Trophoblast cell (in vitro differentiated cells and primary cell): Measurements from ENCODE around the gene HNF1B.

Source experiments
- DNase-seq, 2 donors: peaks; one replicate each; pipeline ENCODE4 v3.0.0-alpha.2; 2016
- H2AFZ ChIP-seq: 2 replicates; pipeline ENCODE4 v1.6.1; 2013; ENCODE audit warnings: low read length, moderate library complexity, mild to moderate bottlenecking; ENCODE audit not compliant: insufficient read depth, poor library complexity
- H2AK5ac ChIP-seq: 2 replicates; pipeline ENCODE4 v1.6.1; 2013; ENCODE audit warnings: mild to moderate bottlenecking, low read length
- H2BK120ac ChIP-seq: 2 replicates; pipeline ENCODE4 v1.6.1; 2013; ENCODE audit warnings: low read length, mild to moderate bottlenecking, moderate library complexity; ENCODE audit not compliant: insufficient read depth, poor library complexity
- H2BK12ac ChIP-seq: 2 replicates; pipeline ENCODE4 v1.6.1; 2013; ENCODE audit warnings: mild to moderate bottlenecking, low read length, moderate library complexity
- H2BK5ac ChIP-seq: 2 replicates; pipeline ENCODE4 v1.6.1; 2013; ENCODE audit warnings: low read length, low read depth, moderate library complexity, mild to moderate bottlenecking; ENCODE audit not compliant: poor library complexity
- H3K14ac ChIP-seq: 2 replicates; pipeline ENCODE4 v1.6.1; 2013; ENCODE audit warnings: mild to moderate bottlenecking, low read length
- H3K18ac ChIP-seq: 2 replicates; pipeline ENCODE4 v1.6.1; 2013; ENCODE audit warnings: mild to moderate bottlenecking, low read length
- H3K23ac ChIP-seq: 2 replicates; pipeline ENCODE4 v1.6.1; 2013; ENCODE audit warnings: low read length
- H3K27ac ChIP-seq: 2 replicates; pipeline ENCODE4 v1.5.1; 2013; ENCODE audit warnings: low read depth, mild to moderate bottlenecking, inconsistent platforms, low read length, moderate library complexity
- H3K27me3 ChIP-seq: 2 replicates; pipeline ENCODE4 v1.6.1; 2013; ENCODE audit warnings: inconsistent platforms, mild to moderate bottlenecking, low read length, moderate library complexity; ENCODE audit not compliant: insufficient read depth
- H3K36me3 ChIP-seq, 2 experiments: 1 replicate in 1 of 2; 2 replicates in 1 of 2; pipeline ENCODE4 v1.6.1; 2013; ENCODE audit warnings: low read length in 2 of 2, mild to moderate bottlenecking in 2 of 2, moderate library complexity in 1 of 2; ENCODE audit not compliant: insufficient read depth in 2 of 2, control insufficient read depth in 1 of 2
- H3K4ac ChIP-seq: 2 replicates; pipeline ENCODE4 v1.6.1; 2013; ENCODE audit warnings: low read depth, mild to moderate bottlenecking, low read length, moderate library complexity
- H3K4me1 ChIP-seq, 2 experiments: 1 replicate in 1 of 2; 2 replicates in 1 of 2; pipeline ENCODE4 v1.6.1; 2013; ENCODE audit warnings: low read length in 2 of 2, mild to moderate bottlenecking in 2 of 2, moderate library complexity in 1 of 2; ENCODE audit not compliant: insufficient read depth in 2 of 2, control insufficient read depth in 1 of 2
- H3K4me2 ChIP-seq: 2 replicates; pipeline ENCODE4 v1.6.1; 2013; ENCODE audit warnings: inconsistent platforms, mild to moderate bottlenecking, low read length, moderate library complexity
- H3K4me3 ChIP-seq: 2 replicates; pipeline ENCODE4 v1.5.1; 2013; ENCODE audit warnings: mild to moderate bottlenecking, low read depth, low read length, inconsistent platforms
- H3K79me1 ChIP-seq: one replicate; pipeline ENCODE4 v1.6.1; 2013; ENCODE audit warnings: low read length
- H3K79me2 ChIP-seq: 2 replicates; pipeline ENCODE4 v1.6.1; 2013; ENCODE audit warnings: low read length, mild to moderate bottlenecking; ENCODE audit not compliant: control insufficient read depth, insufficient read depth, poor library complexity
- H3K9ac ChIP-seq: 2 replicates; pipeline ENCODE4 v1.6.1; 2013; ENCODE audit warnings: mild to moderate bottlenecking, low read length
- H3K9me3 ChIP-seq: 2 replicates; pipeline ENCODE4 v1.6.1; 2013; ENCODE audit warnings: low read depth, mild to moderate bottlenecking, control low read depth, inconsistent platforms, low read length; ENCODE audit not compliant: insufficient read depth
- H4K12ac ChIP-seq: 2 replicates; pipeline ENCODE4 v1.6.1; 2013; ENCODE audit warnings: low read depth, mild to moderate bottlenecking, low read length, moderate library complexity
- H4K8ac ChIP-seq: 2 replicates; pipeline ENCODE4 v1.6.1; 2013; ENCODE audit warnings: low read depth, mild to moderate bottlenecking, low read length, moderate library complexity
- H4K91ac ChIP-seq: one replicate; pipeline ENCODE4 v1.6.1; 2013; ENCODE audit warnings: low read depth, mild to moderate bottlenecking, low read length, moderate library complexity
- WGBS: extraction: QIAGEN DNeasy Blood & Tissue Kit; methylation state at CpG from one replicate; pipeline ENCODE4 v1.1.7; 2013; ENCODE audit warnings: missing lambda C conversion rate; ENCODE audit not compliant: insufficient read length, insufficient coverage; ENCODE audit errors: extremely low coverage; 5-methylcytosine and 5-hydroxymethylcytosine counted together

The HNF1B gene

DNA sequence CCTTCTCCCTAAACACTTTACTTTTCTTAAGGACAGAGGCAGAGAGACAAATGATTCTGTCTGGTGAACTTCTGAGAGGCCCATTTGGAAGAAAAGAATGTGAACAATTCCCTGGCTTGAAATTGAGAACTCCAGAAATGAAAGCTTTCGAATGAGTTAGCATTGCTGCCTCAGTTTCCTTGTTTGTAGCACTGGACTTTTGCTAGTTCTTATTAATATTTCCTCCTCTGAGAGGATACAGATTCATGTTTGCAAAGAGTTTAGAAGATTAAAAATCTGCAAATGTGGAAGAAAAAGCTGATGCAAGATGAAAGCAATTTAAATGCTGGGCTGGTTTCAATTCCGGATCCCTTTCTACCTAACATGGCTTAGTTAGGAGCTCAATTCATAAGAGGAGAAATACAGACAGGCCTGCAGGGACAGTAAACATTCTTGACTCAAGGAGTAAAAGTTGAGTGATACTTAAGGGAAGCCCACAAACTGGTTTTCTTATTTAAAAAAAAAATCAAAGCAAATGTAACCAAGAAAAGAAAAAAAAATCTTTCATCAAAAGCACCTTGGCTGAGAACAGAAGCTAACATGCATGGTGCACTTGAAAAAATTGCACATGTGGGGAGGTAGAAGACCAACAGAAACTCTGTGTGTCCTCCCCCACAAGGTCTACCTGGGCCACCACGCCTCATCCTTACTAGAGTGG is 27.1 kb downstream of the HNF1B start:
- H3K9ac ChIP-seq, result no peak overlapping the region
- H3K27ac ChIP-seq, result no peak overlapping the region

DNA sequence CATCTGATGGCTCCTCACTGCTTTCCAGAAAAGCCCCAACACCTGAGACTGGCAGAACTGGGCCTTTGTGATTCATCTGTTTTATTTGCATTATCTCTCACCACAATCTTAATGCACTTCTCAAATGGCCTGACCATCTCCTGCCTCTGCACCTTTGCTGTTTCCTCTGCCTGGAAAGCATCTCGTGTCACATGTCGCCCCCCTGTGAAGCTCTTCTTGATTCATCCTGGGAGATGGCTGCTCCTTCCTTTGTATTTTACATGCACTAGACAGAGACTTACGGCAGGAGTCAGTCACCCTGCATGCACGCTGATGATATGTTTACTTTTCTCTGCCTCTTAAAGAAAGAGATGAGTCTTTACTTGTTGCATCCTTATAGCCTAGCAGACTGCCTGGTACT is 30.0 kb downstream of the HNF1B start:
- no peaks in the 10 kb centered on the region for H3K79me2 ChIP-seq
- H4K8ac ChIP-seq, result no peak overlapping the region
- no peak overlapping the region for H2AK5ac ChIP-seq
- no peak for DNase-seq
- H3K27ac ChIP-seq, result no peak overlapping the region
- no peak overlapping the region for H3K14ac ChIP-seq
- no peak overlapping the region for H3K18ac ChIP-seq
- no peak overlapping the region for H3K4me3 ChIP-seq
- no peaks in the 10 kb centered on the region for H3K36me3 ChIP-seq
- no peak overlapping the region for H2AFZ ChIP-seq
- no peaks in the 10 kb centered on the region for H3K9me3 ChIP-seq
- H3K4me1 ChIP-seq, result no peaks in the 10 kb centered on the region
- no peak overlapping the region for H2BK120ac ChIP-seq
- no peak overlapping the region for H3K4ac ChIP-seq
- H3K79me1 ChIP-seq, result no peaks in the 10 kb centered on the region
- no peak overlapping the region for H4K12ac ChIP-seq
- no peaks in the 10 kb centered on the region for H3K27me3 ChIP-seq
- no peak overlapping the region for H3K4me2 ChIP-seq
- H2BK5ac ChIP-seq, result no peak overlapping the region
- H2BK12ac ChIP-seq, result no peak overlapping the region
- no peak overlapping the region for H3K9ac ChIP-seq
- H3K23ac ChIP-seq, result peak overlapping the region; percentile 63
- H4K91ac ChIP-seq, result no peak overlapping the region
- WGBS, result no CpG with 5 or more reads among the region's 4 CpGs

More for the DNA sequence above, 27.1 kb downstream of the HNF1B start:
- H4K91ac ChIP-seq, result no peak overlapping the region
- DNase-seq, result no peak
- H3K4me2 ChIP-seq, result no peak overlapping the region
- H3K79me1 ChIP-seq, result no peaks in the 10 kb centered on the region
- H4K8ac ChIP-seq, result no peak overlapping the region
- H3K4me3 ChIP-seq, result no peak overlapping the region
- H2BK5ac ChIP-seq, result no peak overlapping the region
- no peaks in the 10 kb centered on the region for H3K27me3 ChIP-seq
- H3K4me1 ChIP-seq, result no peaks in the 10 kb centered on the region
- no peak overlapping the region for H2AK5ac ChIP-seq
- no peak overlapping the region for H3K23ac ChIP-seq
- H4K12ac ChIP-seq, result no peak overlapping the region
- H3K4ac ChIP-seq, result no peak overlapping the region
- WGBS, result no CpG with 5 or more reads among the region's 3 CpGs
- no peaks in the 10 kb centered on the region for H3K79me2 ChIP-seq
- H2AFZ ChIP-seq, result no peak overlapping the region
- no peaks in the 10 kb centered on the region for H3K36me3 ChIP-seq
- no peak overlapping the region for H2BK12ac ChIP-seq
- H3K9me3 ChIP-seq, result no peaks in the 10 kb centered on the region
- no peak overlapping the region for H3K18ac ChIP-seq
- no peak overlapping the region for H2BK120ac ChIP-seq
- no peak overlapping the region for H3K14ac ChIP-seq

DNA sequence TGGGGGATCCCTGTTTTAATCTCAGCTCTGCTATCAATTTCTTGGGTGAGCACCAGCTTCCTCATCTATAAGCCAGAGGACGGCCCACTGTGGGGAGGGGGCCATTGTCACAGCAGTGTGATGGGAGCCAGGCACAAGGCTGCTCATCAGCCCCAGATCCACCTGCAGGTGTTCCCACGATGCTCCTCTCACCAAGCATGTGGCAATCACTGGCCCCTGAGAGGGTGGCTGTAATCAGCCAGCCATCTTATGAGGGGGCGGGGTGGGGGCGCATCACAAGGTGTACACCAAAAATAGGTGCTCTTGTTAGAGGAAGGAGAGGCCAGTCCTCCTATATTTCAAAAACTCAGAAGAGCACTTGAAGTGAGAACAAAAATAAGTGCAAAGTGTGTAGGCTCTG is 31.2 kb downstream of the HNF1B start:
- H3K4me1 ChIP-seq, result no peaks in the 10 kb centered on the region
- no peak overlapping the region for H2BK120ac ChIP-seq
- no peaks in the 10 kb centered on the region for H3K36me3 ChIP-seq
- no CpG with 5 or more reads among the region's 4 CpGs for WGBS
- no peak overlapping the region for H3K4me3 ChIP-seq
- H3K79me1 ChIP-seq, result no peaks in the 10 kb centered on the region
- no peak overlapping the region for H2BK12ac ChIP-seq
- H3K4me2 ChIP-seq, result no peak overlapping the region
- H2AK5ac ChIP-seq, result no peak overlapping the region
- H3K79me2 ChIP-seq, result no peaks in the 10 kb centered on the region
- no peak overlapping the region for H4K12ac ChIP-seq
- no peaks in the 10 kb centered on the region for H3K9me3 ChIP-seq
- H3K4ac ChIP-seq, result no peak overlapping the region
- H3K14ac ChIP-seq, result no peak overlapping the region
- H3K27ac ChIP-seq, result no peak overlapping the region
- no peak overlapping the region for H3K18ac ChIP-seq
- H4K91ac ChIP-seq, result no peak overlapping the region
- H2AFZ ChIP-seq, result no peak overlapping the region
- H3K9ac ChIP-seq, result no peak overlapping the region
- H4K8ac ChIP-seq, result no peak overlapping the region
- H2BK5ac ChIP-seq, result no peak overlapping the region
- no peak for DNase-seq
- no peaks in the 10 kb centered on the region for H3K27me3 ChIP-seq
- no peak overlapping the region for H3K23ac ChIP-seq

DNA sequence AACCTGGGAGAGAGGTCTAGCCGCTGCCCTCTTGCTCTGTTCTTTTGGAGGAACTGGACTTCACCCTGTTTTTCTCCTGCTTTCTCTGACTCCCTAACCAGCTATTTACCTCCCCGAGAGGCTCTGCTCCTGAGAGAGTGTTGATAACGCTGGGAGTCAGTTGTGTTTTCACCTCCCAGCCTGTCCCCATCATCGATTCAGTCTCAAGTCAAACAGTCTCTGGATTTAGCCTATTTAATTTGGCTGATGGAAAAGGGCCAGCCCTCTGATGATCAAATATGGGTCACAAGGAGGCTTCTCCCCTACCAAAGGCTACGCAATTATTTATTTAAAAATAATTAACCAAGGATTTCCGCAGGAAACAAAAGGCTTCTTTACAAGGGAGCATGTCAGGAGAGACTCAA is 31.8 kb downstream of the HNF1B start:
- Histone ChIP-seq H2BK12ac (no peak overlapping the region), H3K36me3 (no peaks in the 10 kb centered on the region), H3K4me2 (no peak overlapping the region), H2BK120ac (no peak overlapping the region), H3K9ac (no peak overlapping the region), H3K4ac (no peak overlapping the region), H3K4me3 (no peak overlapping the region), H4K12ac (no peak overlapping the region), H3K79me2 (no peaks in the 10 kb centered on the region), H3K18ac (no peak overlapping the region), H2BK5ac (no peak overlapping the region), H3K4me1 (no peaks in the 10 kb centered on the region), H3K79me1 (no peaks in the 10 kb centered on the region), H2AK5ac (no peak overlapping the region), H3K27me3 (no peaks in the 10 kb centered on the region), H3K9me3 (no peaks in the 10 kb centered on the region), H3K27ac (no peak overlapping the region), H2AFZ (no peak overlapping the region), H3K14ac (no peak overlapping the region), H4K8ac (no peak overlapping the region), H3K23ac (no peak overlapping the region), H4K91ac (no peak overlapping the region)
- WGBS, result no CpG with 5 or more reads among the region's 6 CpGs
- no peak for DNase-seq
